ENCODE measurements around the gene APLNR. TPM values are rescaled to one million over a fixed set of nuclear protein-coding genes. Genes with fewer than 3 reads are reported as not detected.

APLNR gene
- total RNA-seq, 1 donor from 2014 or later, result 16.6 TPM

DNA sequence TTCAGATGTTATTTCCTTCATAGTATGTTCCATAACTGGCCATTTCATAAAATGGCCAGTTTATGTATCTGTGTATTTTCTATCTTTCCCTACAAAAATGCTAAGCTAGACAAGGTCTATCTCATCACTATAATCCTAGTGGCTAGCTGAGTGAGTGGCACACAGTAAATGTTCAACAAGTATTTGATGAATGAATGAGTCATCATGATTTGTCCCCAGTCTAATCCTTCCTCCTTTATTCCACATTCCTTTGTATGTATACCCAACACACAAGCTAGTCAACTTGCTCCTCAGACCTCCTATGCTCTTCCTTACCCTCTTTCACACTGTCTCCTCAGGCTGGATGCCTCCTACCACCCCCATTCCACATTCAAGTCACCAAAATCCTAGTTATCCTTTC is 12.5 kb downstream of the APLNR start:
- no peak for DNase-seq (ENCODE audit: low spot score)
- intact Hi-C loops (cut with DNase I), result no loop called here

DNA sequence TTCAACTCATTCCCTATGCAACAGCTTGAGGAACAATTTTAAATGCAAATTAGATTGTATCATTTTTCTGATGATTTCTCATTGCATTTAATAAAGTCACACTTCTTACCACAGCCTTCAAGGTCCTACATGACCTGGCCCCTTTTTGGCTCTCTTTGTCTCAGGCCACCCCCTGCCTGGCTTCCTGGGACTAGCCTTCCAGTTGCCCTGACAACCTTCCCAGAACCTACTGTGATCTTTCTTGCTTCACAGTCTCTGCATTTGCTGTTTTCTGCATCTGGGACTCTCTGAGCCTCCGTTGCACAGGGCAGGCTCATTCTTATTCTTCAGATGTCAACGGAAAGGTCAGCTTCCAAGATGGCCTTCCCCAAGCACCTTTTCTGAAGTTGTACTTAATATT is 12.9 kb downstream of the APLNR start:
- DNase-seq (ENCODE audit: low spot score), result no peak
- intact Hi-C loops (cut with DNase I), result no loop called here

DNA sequence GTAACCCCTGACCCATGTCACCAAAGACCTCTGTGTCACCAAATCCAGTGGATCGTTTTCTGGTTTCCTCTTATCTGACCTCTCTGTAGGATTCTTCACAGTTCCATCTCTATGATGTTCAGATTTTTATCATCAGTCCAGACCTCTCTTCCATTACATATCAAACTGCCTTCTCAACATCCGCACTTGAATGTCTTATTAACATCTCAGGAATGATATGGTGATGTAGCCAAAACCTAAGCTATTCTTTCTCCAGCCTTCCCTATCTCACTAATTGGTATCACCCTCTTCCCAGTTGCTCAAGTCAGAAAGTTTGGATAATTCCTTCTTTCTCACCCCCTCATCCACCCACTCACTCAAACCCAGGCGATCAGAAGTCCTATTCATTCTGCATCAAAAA is 13.4 kb downstream of the APLNR start:
- no peak for DNase-seq (ENCODE audit: low spot score)
- intact Hi-C loops (cut with DNase I), result no loop called here

DNA sequence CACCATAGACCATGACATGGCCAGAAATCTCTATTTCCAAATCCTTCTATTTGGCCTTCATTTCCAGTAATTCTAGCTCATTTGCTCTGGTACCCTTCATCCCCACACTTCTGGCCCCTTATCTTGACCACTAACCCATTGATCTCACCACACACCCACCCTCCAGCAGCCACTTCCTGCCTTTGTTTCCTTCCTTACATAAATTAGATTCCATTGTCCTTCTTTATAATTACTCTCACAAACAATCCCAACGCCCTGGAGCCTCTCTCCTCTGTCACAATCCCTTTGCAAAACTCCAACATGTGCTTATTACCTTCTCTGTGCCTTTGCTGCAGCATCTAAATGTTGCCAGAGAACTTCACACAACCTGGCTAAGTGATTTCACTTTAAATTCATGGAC is 14.8 kb downstream of the APLNR start:
- no peak for DNase-seq (ENCODE audit: low spot score)
- intact Hi-C loops (cut with DNase I), result no loop called here

DNA sequence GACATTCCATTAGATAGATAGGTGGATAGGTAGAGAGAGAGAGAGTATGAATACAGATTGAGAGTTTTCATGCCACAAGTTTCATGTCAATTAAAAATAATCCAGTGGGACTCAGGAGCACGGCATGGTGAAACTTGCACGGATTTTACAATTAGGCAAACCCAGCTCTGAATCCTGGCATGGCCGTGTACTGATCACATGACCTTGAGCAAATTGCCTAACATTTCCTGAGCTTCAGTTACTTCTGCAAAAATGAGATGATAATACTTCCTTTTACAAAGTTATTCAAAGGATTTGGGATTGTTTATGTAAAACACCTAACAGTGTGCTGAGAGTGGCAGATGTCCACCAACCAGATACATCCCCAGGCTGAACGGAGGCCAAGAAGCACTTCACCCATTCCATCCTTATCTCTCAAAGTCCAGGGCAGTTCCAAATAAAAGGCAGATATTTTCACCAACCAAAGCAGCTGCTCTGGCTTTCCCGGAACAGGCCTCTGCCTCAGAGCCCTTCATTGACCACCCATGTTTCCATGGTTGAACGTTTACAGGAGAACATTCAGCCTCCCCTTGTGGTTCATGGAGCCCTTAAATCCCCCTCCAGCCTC is 17.9 kb downstream of the APLNR start:
- no peak for DNase-seq (ENCODE audit: low spot score)
- intact Hi-C loops (cut with DNase I), result no loop called here

DNA sequence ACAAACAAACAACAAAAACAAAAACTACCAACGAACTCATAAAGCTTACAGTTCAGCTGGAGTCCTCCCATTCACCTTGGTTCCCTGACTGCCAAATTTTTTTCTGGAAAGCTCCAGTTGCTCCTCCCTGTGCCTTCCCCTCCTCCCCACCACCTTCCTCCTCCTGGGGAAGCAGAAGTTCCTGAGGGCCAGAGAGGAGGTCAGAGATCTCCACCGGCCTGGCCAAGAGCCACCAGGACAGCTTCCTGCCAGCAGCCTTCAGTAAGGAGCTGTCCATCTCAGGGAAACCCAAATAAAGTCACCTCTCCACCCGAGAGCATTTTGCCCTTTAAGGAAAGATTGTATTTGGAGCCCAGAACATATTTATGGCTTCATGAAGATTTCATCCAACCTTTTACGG is 20.0 kb downstream of the APLNR start:
- intact Hi-C loops (cut with DNase I), result no loop called here
- DNase-seq (ENCODE audit: low spot score), result no peak

DNA sequence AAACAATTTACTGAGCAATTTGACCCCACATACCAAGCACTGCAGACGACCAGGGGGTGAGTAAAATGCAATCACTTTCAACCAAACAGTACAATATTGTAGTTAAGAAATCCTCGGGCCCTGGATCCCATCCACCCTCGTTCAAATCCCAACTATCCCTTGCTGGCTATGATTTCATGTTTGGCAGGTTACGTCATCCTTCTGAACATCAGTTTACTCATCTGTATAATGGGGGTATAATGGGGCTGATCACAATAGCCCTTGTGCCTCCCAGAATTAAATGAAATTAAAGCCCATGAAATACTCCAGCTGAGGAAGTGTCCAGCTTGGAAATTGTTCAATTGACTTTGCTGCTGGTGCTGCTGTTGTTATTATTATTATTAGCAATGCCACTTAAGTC is 20.6 kb downstream of the APLNR start:
- no peak for DNase-seq (ENCODE audit: low spot score)
- intact Hi-C loops (cut with DNase I), result no loop called here

DNA sequence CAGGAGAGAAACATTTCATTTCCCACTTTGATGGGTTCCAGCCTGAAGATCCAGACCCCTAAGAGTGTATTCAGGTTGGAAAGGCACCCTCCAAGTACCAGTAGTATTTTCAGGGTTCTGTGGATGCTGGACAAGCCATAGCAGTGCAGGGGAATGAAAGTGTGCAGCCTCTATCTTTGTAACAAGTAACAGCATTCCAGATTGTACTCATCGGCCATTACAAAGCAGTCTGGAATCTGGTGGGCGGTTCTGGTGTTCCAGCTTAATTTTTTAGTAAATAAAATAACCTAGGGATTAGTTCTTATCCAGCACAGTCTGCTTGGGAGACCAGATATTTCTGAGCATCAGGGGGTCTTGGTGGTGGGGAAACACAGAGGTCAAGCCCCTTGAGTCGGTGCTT is 22.6 kb downstream of the APLNR start:
- no peak for DNase-seq (ENCODE audit: low spot score)
- intact Hi-C loops (cut with DNase I), result no loop called here

DNA sequence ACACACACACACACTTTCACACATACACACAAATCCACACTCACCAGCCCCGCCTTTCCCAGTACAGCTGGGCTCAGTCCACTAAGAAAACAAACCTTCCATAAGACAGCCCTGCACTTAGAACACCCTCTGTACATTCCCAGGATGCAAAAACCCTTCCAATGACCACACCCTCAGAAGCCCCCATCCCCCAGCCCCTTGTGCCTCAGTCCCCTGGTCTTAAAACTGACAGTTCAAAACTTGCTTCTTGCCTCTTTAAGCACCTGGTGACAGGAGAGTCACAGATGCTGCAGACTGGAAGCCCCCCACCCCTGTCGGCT is 23.0 kb downstream of the APLNR start:
- DNase-seq (ENCODE audit: low spot score), result no peak
- intact Hi-C loops (cut with DNase I), result no loop called here

DNA sequence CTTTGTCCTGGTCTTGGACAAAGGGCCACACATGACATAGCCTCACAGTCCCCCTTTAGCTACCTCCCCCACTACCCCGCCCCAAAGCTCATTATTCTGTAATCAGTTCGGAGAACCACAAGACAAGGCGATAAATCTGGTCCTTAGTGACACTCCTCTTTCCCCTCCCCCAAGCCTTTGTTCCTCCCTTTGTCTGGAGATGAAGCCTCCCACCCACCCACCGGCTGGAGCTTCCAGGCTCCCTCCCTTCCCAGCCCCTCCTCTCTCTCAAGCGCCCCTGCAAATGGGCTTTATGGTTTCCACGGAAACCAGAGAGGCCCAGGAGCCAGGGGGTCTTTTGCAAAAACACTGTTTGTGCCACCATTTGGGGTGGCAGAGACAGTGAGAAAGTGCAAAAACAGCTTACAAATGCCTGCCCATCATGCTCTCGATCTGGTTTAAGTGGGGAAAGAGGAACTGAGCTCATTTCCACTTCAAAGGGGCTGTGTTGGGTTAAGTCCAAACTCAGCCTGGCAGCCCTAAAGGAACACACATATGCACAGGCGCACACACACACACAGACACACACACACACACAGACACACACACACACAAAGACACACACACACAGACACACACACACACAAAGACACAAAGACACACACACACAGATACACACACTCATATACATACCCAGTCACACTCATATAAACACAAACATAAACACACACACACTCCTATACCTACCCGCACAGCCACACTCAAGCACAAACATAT is 23.5 kb downstream of the APLNR start:
- no peak for DNase-seq (ENCODE audit: low spot score)
- intact Hi-C loops (cut with DNase I), result no loop called here

DNA sequence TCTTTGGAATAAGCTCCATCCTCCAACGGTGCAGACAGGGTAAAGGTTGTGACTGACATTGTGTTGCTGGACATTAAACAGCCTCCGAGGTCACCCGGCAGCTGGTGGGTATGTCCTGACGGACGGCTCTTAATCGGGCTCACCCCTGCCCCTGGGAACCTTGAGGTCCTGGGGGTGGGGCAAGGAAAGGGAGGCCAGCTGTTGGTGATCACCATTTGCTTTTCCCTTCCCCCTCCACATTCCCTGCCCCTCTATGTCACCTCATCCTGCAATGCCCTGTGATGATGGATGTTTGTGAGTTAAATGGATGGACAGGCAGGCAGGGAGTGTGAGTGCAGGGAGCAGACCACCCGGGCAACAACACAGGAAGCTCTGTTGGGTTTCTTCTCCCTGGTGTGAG is 26.3 kb downstream of the APLNR start:
- intact Hi-C loops (cut with DNase I), result no loop called here
- no peak for DNase-seq (ENCODE audit: low spot score)

DNA sequence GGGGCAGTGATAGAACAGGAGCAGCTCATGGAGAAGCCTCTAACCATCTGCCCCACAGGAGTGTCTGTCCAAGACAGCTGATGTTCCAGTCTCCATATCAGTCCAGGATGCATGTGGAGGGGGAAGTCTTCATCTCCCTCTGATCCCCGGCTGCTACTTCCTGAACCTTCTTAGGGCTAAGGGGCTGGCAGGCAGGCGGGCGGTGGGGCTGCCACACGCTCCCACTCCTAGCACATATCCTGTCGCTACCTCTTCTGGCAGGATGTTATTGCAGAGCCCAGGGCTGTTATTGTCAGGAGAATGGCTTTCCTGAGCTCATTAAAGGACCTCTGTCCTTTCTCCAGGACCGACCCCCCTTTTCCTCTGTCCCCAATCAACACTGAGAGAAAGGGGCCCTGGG is 29.9 kb downstream of the APLNR start:
- intact Hi-C loops (cut with DNase I), result no loop called here
- DNase-seq (ENCODE audit: low spot score), result no peak

DNA sequence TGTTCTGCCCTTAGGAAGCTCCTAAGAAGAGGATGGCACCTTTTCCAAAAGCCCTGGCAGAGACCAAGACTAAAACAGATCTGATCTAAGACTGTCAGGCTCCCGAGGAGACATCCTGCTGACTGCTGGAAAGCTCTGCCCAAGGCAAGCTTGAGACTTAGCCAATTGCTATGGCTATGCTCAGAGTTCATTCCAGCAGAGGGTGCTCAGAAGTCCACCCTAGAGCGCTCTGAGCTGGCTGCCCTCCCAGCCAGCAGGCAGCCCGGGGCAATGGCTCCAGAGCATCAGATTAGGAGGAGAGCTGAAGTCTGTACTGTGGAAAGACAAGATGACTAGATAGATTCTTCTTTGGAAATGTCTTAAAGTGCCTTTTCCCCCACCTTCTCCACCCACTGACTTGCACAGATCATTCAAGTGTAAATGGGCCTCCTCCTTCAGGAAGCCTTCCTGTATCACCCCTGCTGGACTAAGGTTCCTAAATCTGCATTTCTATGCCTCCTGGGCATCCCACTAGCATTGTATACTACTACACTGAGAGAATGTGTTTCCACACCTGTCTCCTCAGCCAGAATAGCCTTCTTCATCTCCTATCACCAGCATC is 31.9 kb downstream of the APLNR start:
- intact Hi-C loops (cut with DNase I), result loop anchor here (2.0 kb wide), 1 partner anchor 44 kb away; no protein-coding TSS in a partner anchor
- DNase-seq (ENCODE audit: low spot score), result no peak

DNA sequence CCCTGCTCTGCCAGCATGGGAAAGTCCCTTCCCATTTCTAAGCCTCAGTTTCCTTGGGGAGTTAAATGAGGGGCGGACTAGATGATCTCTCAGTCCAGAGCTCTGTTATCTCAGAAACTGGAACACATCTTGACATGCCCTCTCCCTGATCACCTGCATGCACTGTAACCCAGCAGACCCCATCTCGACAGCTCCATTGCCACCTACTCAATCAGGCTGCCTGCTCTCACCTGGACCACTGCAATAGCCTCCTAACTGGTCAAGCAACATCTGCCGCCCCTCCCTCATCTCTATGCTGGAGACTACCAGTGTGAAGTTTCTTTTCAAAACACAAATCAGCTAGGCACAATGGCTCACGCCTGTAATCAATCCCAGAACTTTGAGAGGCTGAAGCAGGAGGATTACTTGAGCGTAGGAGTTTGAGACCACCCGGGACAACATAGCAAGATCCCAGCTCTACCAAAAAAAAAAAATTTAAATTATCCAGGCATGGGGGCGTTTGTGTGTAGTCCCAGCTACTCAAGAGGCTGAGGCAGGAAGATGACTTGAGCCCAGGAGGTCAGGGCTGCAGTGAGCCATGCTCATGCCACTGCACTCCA is 33.1 kb downstream of the APLNR start:
- intact Hi-C loops (cut with DNase I), result loop anchor here (2.0 to 5.0 kb wide), 4 partner anchors 27 to 118 kb away; partner anchors contain the start of gene TNKS1BP1
- no peak for DNase-seq (ENCODE audit: low spot score)

DNA sequence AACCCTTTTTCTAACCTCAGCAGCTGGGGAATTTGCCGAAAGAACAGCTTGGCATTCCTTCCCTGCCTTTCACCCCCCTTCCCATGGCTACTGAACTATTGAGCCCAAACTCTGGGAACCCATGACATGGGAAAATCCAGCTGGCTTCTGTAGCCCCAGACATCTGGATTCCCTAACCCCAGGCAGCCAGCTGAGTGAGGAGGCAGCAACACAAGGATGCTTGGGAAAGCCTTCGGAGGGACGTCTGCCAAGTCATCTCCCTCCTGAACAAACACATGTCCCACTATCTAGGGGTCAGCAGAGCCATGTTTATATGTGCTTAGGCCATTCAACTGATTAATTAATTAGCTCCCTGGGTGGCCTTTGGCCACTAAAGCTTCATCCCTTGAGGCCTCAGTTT is 33.7 kb downstream of the APLNR start:
- intact Hi-C loops (cut with DNase I), result loop anchor here (2.0 to 5.0 kb wide), 3 partner anchors 27 to 119 kb away; partner anchors contain the start of gene TNKS1BP1

DNA sequence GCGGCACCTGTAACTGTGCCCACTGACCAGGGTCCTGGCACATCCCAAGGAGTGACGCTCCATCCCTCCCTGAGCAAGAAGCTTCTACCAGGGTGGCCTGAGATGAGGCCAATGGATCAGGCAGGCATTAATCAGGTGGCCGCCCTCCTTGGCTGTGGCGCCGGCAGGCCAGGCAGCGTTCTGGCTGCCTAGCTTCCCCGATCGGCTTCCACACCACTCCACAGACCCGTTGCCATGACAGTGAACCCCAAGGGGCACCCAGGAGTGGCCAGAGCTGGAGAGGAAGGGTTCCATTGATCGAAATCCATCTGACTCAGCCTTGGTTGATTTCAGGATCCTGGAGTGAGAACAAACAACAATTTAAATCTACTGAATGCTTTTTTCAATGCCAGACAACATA is 34.8 kb downstream of the APLNR start:
- intact Hi-C loops (cut with DNase I), result loop anchor here (2.0 to 5.0 kb wide), 3 partner anchors 29 to 120 kb away; partner anchors contain the start of gene TNKS1BP1
- no peak for DNase-seq (ENCODE audit: low spot score)

More for the DNA sequence above, 33.7 kb downstream of the APLNR start:
- peak; percentile 87 for DNase-seq (ENCODE audit: low spot score)

DNA sequence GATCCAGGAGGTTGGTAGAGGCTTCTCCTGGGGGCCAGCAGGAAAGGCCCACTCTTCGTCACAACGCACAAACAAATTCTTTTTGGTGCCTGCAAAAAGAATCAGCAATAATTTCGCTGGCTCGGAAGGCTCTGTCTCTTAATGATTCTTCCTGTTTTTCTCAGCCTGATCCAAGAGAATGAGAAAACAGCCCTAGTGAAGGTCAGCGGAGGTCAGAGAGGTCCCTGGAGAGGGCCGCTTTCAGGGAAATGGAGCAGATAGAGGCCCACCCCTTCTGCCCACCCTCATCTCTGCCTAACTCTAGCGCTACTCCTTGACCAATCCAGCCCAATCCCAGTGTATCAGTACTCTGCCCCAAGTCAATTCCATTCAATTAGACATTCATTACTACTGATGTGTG is 36.1 kb downstream of the APLNR start:
- no peak for DNase-seq (ENCODE audit: low spot score)
- intact Hi-C loops (cut with DNase I), result loop anchor here (5.0 kb wide), 2 partner anchors 69 to 121 kb away; partner anchors contain the start of gene TNKS1BP1

DNA sequence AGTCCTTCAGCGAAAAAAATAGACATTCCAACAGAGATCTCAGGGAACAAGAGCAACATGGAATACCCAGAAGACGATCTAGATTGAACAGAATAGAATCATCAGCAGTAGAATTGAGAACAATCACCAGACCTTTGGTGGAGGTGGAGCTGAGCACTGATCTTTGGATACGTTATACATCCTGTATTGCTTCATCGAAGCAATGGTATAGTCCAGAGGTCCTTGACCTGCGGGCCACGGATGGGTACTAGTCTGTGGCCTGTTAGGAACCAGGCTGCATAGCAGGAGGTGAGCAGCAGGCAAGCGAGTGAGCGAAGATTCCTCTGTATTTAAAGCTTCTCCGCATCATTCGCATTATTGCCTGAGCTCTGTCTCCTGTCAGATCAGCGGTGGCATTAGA is 37.7 kb downstream of the APLNR start:
- intact Hi-C loops (cut with DNase I), result no loop called here
- DNase-seq (ENCODE audit: low spot score), result no peak

DNA sequence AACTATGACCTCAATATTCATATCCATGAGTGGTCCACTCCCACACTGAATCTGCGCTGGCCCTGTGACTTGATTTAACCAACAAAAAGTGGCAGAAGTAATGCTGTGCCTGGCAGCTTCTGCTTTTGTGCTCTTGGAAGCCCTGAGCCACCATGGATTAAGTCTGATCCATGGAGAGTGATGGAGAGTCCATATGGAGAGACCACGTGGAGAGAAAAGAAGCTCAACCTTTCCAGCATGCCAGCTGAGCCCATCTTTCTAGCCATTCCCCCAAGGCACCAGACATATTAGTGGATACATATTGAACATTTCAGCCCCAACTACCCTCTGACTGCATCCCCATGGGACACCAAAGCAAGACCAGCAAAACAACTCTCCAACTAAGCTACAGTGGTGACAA is 39.3 kb downstream of the APLNR start:
- no peak for DNase-seq (ENCODE audit: low spot score)
- intact Hi-C loops (cut with DNase I), result no loop called here

DNA sequence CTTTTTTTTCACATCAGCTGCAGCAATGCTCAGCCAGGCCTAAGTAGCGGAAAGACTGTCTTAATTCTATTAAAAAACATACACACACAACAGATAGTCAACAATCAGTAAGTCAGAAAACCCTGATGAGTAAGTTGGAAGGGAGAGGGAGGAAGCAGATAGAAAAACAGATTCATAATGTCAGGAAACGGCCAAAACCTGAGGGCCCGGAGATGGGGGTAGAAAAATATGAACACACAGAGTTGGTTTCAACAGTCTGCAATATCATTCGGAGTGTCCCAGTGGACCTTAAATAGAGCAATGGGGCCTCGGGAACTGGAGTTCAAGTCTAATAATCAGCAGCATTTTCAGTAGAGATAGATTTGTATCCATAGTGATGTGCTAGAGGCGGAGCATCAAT is 40.5 kb downstream of the APLNR start:
- no peak for DNase-seq (ENCODE audit: low spot score)
- intact Hi-C loops (cut with DNase I), result no loop called here

DNA sequence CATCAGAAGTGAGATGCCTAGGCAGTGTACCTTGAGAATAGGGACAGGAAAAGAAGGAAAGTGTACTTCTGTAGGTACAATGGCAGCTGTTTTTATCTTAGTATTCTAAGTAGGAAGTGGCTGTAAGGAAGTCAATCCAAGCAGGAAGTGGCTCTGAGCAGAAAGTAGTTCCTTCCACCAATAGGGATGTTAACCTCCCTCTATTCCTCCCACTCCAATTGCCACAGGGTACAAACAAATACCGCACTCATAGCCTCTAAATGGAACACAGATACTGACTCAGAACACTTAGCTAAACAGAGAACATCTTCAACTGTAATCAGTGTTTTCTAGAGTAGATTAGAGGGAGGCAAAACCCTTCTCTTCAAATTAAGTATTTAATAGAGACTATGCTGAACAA is 44.7 kb downstream of the APLNR start:
- DNase-seq (ENCODE audit: low spot score), result no peak
- intact Hi-C loops (cut with DNase I), result no loop called here
